Kidney (tissue), 14 donors: ENCODE data around the gene DSCAML1. TPM values are rescaled to one million over a fixed set of nuclear protein-coding genes. Genes with fewer than 3 reads are reported as not detected.

Source experiments
- DNase-seq, 5 donors: peaks; one replicate each; pipeline ENCODE4 v3.0.0-alpha.2; 2013 to 2020
- FAIRE-seq: peaks from 2 replicates; lab custom pipeline; 2012; peaks lifted over from hg19 to GRCh38; lab: Jason Lieb, UNC
- H3K27ac ChIP-seq, 2 donors: one replicate each; pipeline ENCODE4 v1.7.0; 2013; ENCODE audit warnings: low read depth in 2 of 2, low read length in 2 of 2, inconsistent platforms in 1 of 2
- H3K27me3 ChIP-seq: one replicate; pipeline ENCODE4 v1.7.1; 2013; ENCODE audit warnings: low read length, inconsistent platforms; ENCODE audit not compliant: control insufficient read depth, insufficient read depth
- H3K36me3 ChIP-seq, 3 donors: one replicate each; pipeline versions ENCODE4 v1.7.0 to v1.7.1; 2013; ENCODE audit warnings: low read length in 3 of 3, control low read depth in 1 of 3, inconsistent platforms in 1 of 3; ENCODE audit not compliant: insufficient read depth in 3 of 3, control insufficient read depth in 2 of 3
- H3K4me1 ChIP-seq, 3 donors: one replicate each; pipeline versions ENCODE4 v1.7.0 to v1.7.1; 2013; ENCODE audit warnings: low read length in 3 of 3, inconsistent platforms in 1 of 3, low read depth in 1 of 3; ENCODE audit not compliant: control insufficient read depth in 2 of 3, insufficient read depth in 2 of 3
- H3K4me3 ChIP-seq, 3 donors: one replicate each; pipeline versions ENCODE4 v1.7.0 to v1.8.1; 2013; ENCODE audit warnings: low read length in 3 of 3, control low read depth in 1 of 3, inconsistent platforms in 1 of 3
- H3K9ac ChIP-seq, 3 donors: one replicate each; pipeline versions ENCODE4 v1.7.0 to v1.7.1; 2013; ENCODE audit warnings: low read length in 3 of 3, control low read depth in 1 of 3, inconsistent platforms in 1 of 3
- H3K9me3 ChIP-seq, 3 donors: one replicate each; pipeline versions ENCODE4 v1.7.0 to v1.7.1; 2013; ENCODE audit warnings: low read length in 3 of 3, control low read depth in 1 of 3, inconsistent platforms in 1 of 3; ENCODE audit not compliant: control insufficient read depth in 2 of 3, insufficient read depth in 1 of 3
- intact Hi-C: fragments of 100-400 bp; cut with DNase I; formaldehyde crosslinking; loops from one replicate; pipeline ENCODE4 v1.11.1; 2022
- polyA plus RNA-seq: library from polyadenylated mRNA; stranded (reverse); fragments of 350-450 nt; fragmentation: Illumina TruSeq; extraction: RNeasy Lipid Tissue Mini Kit (QIAGEN cat#74804); gene quantifications from one replicate; pipeline ENCODE4 v1.2.3, GENCODE V29; 2014; ENCODE audit warnings: low read depth, low replicate concordance; ENCODE audit not compliant: insufficient read depth
- total RNA-seq: library from RNA; stranded (reverse); fragmentation: NEBNext Ultra II Directional; extraction: Animal tissue kit (Norgen Biotek cat#: 25700); gene quantifications from one replicate; pipeline ENCODE4 v1.2.1, GENCODE V29; 2021
- TF ChIP-seq, protein P1 (sequence below): IDR thresholded peaks from 3 replicates; pipeline ENCODE4 v1.5.1; 2012; ENCODE audit warnings: mild to moderate bottlenecking, moderate library complexity, borderline replicate concordance; ENCODE audit not compliant: insufficient read depth; ENCODE audit errors: extremely low read depth
- donor health status: control.
- donor health status: control.
- donor health status: control.
- donor health status: control.
- donor health status: control.
- donor health status: DM: yes; HTN: yes; CAD: no.
- donor health status: Normal renal cell carcinoma (clear cell type).

DSCAML1 gene
- total and polyA plus RNA-seq, 2 donors from 2014 or later, result 0.95 to 17.3 TPM

DNA sequence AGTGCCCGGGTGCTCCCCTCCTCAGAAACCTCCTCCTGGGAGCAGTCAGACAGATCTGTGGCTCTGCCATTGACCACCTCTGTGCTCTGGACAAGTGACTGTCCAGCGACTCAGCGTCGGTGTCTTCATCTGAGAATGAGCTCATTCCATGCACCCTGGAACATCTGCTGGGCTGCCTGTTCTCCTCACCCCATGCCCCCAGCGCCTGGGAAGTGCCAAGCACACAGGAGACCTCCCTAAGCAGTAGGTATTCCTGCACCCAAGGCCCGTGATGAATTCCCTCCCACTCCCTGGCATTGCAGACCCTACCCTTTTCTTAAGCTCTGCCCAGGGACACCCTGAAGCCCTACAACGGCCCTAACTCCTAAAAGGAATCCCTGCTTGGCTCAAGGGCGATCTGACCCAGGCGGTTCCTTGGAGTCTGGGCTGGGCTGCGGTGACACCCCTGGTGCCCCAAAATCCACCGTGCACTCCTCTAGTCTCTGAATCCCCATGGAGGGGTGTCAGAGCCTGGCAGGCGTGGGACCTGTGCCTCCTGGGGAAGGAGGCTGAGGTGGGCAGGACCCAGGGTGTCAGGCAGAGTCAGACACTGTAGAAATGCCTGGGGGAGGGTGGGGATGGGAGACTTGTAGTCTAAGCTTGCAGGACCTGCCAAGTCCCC, 377.4 kb downstream of the DSCAML1 start:
- Histone ChIP-seq H3K4me1 (no peaks in the 10 kb centered on the region), H3K9ac (no peak overlapping the region), H3K27ac (no peak overlapping the region), H3K9me3 (no peaks in the 10 kb centered on the region), H3K36me3 (no peaks in the 10 kb centered on the region), H3K4me3 (no peak overlapping the region), H3K27me3 (no peaks in the 10 kb centered on the region)
- DNase-seq (peak in 2 of 5 donors; percentile 26 to 27), FAIRE-seq (no peak)
- TF ChIP-seq, protein P1, sequence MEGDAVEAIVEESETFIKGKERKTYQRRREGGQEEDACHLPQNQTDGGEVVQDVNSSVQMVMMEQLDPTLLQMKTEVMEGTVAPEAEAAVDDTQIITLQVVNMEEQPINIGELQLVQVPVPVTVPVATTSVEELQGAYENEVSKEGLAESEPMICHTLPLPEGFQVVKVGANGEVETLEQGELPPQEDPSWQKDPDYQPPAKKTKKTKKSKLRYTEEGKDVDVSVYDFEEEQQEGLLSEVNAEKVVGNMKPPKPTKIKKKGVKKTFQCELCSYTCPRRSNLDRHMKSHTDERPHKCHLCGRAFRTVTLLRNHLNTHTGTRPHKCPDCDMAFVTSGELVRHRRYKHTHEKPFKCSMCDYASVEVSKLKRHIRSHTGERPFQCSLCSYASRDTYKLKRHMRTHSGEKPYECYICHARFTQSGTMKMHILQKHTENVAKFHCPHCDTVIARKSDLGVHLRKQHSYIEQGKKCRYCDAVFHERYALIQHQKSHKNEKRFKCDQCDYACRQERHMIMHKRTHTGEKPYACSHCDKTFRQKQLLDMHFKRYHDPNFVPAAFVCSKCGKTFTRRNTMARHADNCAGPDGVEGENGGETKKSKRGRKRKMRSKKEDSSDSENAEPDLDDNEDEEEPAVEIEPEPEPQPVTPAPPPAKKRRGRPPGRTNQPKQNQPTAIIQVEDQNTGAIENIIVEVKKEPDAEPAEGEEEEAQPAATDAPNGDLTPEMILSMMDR, result no peak
- intact Hi-C loops, result no loop called here

DNA sequence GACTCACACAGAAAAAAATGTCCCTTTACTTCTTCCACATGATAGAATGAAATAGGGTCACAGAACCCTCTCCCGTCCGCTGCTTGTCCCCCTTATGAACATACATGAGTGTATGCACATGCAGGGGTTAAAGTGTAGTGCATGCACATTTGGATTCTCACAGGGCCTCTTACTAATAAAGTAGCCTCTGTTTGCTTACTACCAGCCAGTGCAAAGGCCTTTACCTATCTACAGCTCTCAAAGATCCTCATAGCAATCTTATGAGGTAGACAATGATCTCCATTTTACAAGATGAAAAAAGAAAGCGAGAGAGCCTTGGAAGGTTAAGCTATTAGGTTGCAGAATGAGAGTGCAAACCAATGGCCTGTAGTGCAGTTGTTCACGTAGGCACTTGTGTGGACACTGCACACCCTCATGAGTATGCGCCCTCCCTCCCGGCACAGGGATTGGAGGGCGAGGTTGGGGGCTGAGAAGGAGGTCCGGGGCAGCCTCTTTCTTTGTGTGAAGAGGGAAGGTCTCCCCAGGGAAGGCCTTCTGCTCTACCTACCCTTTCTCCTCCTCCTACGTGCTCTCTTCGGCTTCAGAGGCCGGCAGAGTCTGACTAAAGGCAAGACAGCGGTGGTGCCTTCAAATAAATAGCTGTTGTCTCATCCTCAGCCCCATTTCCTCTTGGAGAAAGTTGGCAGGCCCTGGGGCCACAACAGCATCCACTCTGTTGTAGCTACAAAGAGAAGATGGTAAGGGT, 378.1 kb downstream of the DSCAML1 start:
- H3K4me3 ChIP-seq, result no peak overlapping the region
- no peak for FAIRE-seq
- H3K4me1 ChIP-seq, result no peaks in the 10 kb centered on the region
- peak in 2 of 5 donors; percentile 23 to 29 for DNase-seq
- no peaks in the 10 kb centered on the region for H3K9me3 ChIP-seq
- H3K27me3 ChIP-seq, result no peaks in the 10 kb centered on the region
- no peak overlapping the region for H3K9ac ChIP-seq
- H3K27ac ChIP-seq, result no peak overlapping the region
- TF ChIP-seq, protein P1, result no peak
- H3K36me3 ChIP-seq, result no peaks in the 10 kb centered on the region
- intact Hi-C loops, result no loop called here

DNA sequence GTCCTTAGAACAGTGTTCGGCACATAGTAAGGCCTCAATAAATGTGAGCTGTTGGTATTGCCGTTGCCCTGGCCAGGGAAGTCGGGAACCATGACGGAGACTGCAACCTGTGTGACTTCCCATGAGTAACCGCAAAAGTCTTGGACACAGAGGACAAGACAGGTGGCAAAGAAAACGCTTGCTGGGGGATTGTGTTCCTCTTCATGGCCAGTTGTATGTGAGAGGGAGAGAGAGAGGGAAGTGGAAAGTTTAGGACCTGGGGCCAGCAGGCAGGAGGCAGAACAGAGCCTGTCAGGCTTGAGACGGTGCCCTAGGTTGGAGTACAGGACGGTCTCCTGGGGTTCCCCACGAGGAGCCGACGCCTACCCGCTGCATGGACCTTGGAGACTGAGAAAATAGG, 379.2 kb downstream of the DSCAML1 start:
- no peak overlapping the region for H3K4me3 ChIP-seq
- intact Hi-C loops, result no loop called here
- H3K4me1 ChIP-seq, result no peaks in the 10 kb centered on the region
- H3K27ac ChIP-seq, result no peak overlapping the region
- TF ChIP-seq, protein P1, result no peak
- no peaks in the 10 kb centered on the region for H3K9me3 ChIP-seq
- FAIRE-seq (no peak), DNase-seq (peak in 2 of 5 donors; percentile 20 to 39)
- H3K9ac ChIP-seq, result no peak overlapping the region
- no peaks in the 10 kb centered on the region for H3K27me3 ChIP-seq
- no peaks in the 10 kb centered on the region for H3K36me3 ChIP-seq
